GM21576 (cell line): ENCODE data around the gene ERP44.
"Not testable (repeated sequence)": the region's sequence is repeated elsewhere in the genome, so short reads cannot be mapped to it uniquely, and the experiment has no call there.

ENCODE experiments used
- ATAC-seq: cut with Tn5 transposase; IDR thresholded peaks from one replicate; pipeline ENCODE4 v1.9.1; 2021; ENCODE audit warnings: mild to moderate bottlenecking, moderate library complexity; ENCODE audit not compliant: unreplicated experiment

Gene ERP44

DNA sequence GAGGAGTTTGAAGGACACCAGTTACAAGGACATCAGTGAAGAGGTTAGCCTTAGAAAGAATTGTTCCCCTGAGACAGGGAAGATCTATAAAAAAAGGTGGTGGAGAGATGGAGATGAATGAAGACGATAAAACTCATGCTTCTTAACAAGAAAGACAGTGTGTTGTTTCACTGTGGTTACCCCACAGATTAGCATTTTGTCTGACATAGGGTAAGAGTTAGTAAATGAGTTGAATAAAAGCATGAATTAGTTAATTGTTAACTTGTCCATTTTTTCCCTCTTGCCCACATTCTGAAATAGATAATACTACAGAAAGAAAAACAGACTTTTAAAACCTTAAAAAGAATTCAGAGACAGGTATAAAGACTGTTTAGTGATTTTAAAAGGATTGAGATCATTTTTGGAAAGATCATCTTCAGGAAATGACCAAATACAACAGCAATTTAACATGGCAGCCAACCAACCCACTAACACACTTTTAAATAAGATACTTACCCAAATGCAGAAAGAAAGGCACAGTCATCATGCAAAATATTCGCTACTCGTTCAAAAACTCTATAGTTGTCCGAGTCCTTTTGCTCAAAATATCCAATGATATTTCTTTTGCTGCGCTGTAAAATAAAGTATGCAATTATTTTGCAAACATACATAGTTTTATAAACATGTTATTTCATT is 78.5 kb downstream of the ERP44 start:
- no peak for ATAC-seq

DNA sequence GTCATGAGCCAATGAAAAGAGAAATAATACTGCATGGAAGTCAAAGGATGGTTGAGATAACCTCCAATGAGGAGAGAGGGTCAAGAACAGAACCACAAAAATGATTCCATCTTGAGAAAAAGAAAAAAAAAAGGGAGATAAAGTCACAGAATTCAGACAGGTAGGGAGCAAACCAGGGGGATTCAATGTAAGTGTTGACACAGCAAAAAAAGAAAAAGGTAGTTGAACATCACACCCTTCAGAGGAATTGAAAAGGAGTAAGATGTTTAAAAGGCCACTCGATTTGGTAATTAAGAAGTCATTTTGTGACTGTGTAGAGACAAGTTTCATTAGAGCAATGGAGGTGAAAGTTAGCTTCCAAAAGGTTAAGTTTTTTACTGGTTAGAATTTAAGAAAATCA is 79.3 kb downstream of the ERP44 start:
- no peak for ATAC-seq

DNA sequence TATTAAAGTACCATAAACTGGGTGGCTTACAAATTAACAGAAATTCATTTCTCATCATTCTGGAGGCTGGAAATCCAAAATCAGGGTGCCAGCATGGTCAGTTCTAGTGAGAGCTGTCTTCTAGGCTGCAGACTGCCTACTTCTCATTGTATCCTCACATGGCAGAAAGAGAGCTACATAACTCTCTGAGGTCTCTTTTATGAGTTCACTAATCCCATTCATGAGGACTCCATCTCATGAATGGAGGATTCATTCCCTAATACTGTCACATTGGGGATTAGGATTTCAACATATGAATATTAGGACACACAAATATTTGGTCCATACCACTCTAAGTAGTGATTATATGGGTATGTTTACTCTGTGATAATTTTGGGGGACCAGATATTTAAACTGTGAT is 84.0 kb downstream of the ERP44 start:
- ATAC-seq = no peak

DNA sequence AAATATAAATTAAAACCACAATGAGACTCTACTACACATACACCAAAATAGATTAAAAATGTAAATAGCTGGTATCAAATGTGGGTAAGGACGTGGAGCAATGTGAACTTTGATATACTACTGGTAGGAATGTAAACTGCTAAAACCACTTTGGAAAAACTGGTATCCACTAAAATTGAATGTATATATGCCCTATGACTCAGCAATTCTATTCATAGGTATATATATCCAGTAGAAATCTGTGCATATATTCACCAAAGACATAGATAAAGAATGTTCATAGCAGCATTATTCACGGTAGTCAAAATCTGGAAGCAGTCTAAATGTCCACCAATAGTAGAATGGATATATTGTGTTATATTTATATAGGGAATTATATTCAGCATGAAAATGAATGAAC is 85.2 kb downstream of the ERP44 start:
- no peak for ATAC-seq

DNA sequence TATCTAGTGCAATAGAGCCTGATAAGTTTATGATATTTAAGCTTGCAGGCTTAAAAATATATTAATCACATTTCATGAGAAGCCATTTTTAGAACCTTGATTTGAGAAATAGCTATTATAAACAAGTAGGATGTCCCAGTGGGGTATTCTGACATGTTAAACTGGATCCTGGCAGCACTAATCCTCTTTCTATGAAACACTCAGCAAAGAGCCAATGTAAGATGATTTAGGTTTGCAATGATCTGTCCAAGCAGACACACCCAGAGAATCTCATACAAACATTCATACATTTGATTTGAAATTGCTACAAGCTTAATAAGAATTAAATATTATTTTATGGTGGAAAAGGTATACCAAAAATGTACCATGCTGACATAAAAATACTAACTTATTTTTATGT is 86.5 kb downstream of the ERP44 start:
- no peak for ATAC-seq

DNA sequence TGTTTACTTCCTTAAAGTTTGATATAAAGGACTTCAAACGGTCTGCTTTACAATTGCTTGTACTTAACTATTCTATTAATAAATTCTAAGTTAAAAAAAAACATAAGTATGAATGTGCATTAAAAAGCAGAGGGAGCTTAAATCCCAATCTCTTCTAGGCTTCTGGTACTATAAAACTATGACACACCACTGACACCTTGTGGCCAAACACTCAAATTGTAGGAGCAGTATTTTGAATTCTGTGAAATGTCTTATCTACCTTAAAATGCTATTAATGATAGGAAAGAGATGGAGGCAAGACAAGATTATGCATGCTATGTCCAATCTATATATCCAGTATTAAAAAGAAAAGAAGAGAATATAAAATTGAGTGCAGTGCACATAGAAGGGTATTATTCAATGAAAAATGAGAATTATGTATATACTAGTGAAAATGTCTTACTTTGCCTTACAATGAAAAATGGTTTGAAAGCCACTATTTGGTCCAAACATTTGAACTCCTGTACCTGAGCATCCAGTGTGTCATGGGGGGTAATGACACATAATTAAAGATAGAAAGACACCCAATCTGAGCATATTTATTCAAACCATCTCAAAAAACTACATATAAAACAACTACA is 87.6 kb downstream of the ERP44 start:
- no peak for ATAC-seq

DNA sequence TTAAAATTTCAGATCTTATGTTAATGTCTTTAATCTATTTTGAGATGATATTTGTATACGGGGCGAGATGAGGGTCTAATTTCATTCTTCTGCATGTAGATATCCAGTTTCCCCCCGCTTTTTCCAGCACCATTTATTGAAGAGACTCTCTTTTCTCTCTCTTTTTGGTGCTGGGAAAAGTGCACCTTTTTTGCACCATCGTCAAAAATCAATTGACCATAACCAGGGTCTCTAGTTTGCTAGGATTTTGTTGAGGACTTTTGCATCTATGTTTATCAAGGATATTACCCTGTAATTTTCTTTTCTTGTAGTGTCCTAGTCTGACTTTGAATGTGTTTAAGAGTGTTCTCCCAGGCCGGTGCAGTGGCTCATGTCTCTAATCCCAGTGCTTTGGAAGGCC is 99.0 kb downstream of the ERP44 start:
- ATAC-seq = no peak

DNA sequence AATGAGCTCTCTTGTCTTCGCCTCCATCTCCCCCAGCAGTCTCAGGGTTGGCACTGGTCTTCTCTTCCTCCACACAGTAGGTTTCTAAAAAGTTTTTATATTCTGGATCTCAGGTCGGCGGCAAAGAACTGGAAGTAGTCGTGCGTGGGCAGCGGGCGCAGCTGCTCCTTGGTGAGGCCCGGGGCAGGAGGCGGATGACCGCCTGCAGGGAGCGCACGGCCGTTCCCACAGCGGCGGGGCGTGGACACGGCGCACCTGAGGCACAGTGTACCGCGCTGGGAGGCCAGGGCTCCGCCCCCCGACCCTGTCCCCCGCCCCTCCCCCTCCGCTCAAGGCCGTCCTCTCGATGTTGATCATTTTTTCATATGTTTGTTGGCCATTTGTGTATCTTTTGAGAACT is 99.9 kb downstream of the ERP44 start:
- ATAC-seq = no peak

DNA sequence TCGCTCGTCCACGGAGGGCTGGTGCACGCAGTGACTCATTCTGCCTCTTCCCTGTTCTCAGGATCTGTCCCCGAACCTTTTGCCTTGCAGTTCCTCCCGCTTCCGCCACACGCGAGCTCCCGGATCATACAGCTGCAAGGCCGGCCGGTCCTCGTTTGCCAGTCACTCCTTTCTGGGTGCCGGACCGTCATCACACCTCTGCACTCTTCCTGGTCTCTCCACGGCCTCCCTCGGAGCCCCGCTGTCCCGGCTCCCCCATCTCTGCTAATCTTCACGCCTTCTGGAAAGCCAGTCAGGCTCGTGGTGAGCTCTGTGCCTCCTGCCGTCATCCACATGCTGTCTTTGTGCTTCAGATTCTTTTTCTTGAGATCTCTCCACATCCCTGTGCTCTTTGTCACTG is 100.5 kb downstream of the ERP44 start:
- ATAC-seq = no peak

DNA sequence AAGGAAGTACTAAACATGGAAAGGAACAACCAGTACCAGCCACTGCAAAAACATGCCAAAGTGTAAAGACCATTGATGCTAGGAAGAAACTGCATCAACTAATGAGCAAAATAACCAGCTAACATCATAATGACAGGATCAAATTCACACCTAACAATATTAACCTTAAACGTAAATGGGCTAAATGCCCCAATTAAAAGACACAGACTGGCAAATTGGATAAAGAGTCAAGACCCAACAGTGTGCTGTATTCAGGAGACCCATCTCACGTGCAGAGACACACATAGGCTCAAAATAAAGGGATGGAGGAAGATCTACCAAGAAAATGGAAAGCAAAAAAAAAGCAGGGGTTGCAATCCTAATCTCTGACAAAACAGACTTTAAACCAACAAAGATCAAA is 108.3 kb downstream of the ERP44 start:
- ATAC-seq = not testable (repeated sequence)

DNA sequence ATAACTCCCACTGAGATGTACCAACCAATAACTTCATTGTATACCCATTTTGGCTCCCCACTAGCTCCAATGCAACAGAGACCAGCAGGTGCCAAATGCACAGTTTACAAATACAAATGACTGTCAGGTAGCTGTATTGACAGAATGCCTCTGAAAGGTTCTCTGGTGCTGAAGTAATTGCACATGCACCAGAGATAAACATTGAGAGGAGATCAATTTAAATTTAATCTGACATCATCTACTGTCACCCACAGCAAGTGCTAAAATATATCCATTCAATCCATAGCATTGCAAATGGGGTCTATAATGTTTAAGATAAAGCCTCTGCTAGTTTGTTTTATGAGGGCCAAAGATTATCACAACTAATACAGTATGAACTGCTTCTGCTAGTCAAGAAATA is 112.2 kb downstream of the ERP44 start:
- ATAC-seq = no peak

DNA sequence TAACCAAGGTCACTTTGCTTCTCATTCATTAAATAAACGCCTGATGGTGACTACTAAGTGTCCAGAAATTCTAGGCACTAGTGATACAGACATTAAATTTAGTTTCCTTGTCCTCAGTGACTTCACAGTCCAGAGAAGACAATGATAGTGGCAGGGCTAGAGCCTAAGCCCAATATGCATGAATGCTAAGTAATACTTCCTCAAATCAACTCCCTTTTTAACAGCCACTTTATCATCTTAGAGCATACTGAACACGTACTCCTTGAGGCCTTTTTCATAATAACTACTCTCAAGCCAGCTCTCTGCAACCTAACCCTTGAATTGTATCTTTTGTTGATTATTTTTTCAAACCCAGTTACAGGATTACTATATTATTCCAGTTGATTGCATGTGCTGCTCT is 118.2 kb downstream of the ERP44 start:
- ATAC-seq = no peak

DNA sequence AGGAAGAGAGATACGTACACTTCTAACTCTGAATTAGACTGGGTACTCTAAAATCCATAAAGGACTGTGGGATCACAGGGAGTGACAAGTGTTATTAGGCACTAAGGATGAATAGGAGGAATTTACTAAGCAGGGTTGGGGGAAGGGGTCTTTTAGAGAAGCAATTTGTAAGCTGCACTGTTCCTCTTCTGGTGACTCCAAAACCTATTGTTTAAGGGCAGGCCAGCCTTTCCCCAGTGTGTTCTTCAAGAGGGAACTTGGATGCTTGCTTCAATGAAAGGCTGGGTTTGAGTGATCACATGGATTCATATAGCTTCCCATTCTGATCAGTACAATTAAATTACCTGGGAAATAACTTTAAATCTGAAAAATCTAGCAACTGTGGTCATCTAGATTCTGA is 120.6 kb downstream of the ERP44 start:
- no peak for ATAC-seq

DNA sequence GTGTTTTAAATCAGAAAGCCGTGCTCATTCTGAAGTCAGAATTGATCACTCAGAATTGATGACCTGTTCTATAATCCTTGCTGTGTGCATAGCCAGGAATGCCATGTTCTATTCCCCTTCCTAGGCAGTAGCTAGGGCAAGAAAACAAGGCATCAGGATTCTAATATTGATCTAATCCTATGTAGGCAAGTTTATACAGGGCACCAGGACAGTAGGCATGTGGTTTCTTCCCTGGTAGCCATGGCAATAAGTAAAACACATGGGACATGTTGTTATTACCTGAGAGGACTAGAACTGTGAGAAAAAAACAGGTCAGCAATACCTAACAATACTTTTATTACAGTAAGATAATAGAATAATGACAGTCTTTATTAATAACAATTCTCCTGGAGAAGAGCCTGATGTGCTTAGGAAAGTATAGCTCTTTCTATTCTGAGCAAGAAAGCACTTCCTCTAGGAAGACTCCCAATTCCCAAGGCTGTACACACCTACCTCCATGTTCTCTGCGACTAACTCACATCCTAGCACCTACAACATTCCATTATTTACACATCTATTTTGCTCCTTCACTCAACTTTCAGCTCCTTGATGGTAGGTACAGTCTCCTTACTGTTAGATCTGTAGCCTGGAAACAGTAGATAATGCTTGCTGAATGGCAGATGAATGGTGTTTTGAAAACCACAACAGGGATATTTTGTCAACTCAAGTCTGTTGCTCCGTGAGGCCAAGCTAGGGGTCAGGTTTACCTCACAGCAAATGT is 121.6 kb downstream of the ERP44 start:
- ATAC-seq = no peak

DNA sequence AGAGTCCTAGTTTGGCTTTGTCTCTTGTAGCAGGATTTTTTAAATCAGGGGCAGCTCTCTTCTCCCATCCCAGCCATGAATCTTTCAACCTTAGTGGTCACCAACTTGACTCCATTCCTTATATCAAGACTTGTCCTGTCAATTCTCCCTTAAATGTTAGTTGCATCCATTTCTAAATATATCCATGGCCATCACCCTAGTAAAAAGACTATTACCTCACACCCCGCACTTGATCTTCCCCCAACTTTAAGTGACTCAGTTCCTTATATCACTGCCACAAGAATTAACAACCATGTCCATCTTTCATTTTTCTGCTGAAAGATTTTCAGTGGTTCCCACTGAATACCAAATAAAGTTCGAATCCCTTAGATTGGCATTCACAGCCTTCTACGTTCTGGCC is 125.3 kb downstream of the ERP44 start:
- ATAC-seq = no peak

DNA sequence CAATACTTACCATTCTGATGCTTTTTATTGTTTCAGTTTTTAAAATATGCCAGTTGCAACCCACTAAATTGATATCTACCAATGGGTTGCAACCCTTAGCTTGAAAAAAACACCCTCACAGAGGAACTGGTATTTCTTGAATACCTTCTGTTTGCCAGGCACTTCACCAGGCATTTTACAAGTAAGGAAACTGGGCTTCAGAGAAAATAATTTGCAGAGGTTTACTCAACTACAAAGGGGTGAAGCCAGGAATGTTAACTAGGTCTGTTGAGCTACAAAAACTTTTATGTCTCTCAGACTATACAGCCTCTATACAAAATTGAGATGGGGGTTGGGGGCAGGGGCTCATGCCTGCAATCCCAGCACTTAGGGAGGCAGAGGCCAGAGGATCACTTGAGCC is 127.4 kb downstream of the ERP44 start:
- no peak for ATAC-seq

DNA sequence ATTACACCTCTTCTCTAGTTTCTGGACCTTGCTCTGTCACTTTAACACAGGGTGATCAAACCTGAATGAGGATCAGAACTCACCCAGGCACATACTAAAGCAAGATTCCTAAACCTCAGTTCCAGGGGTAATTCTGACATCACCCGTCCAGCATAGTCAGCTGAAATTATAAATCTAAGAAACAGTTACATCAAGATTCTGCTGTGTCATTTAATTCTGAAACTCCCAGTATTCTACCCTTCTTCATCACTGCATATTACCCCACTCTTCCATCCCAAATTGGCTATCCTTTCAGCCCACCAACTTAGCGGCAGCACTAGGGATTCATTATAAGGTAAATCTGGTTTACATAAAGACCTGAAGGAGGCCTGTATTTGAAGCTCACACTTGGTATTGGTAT is 128.3 kb downstream of the ERP44 start:
- ATAC-seq = no peak

DNA sequence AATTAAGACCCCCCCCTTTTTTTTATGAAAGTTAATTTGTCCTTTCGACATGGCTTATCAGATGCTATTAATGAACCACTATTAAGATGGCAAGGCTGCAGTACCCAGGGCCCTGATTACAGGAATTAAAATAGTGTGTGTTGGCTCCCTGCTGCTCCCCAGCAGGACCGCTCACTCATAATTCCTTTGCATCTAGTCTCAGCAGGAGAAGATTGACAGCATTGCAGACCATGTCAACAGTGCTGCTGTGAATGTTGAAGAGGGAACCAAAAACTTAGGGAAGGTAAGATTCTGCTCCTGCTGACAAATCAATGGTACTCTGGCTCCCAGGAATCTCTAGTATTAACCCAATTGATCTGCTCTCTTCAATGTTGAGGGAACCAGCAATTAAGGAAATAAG is 131.3 kb downstream of the ERP44 start:
- no peak for ATAC-seq

DNA sequence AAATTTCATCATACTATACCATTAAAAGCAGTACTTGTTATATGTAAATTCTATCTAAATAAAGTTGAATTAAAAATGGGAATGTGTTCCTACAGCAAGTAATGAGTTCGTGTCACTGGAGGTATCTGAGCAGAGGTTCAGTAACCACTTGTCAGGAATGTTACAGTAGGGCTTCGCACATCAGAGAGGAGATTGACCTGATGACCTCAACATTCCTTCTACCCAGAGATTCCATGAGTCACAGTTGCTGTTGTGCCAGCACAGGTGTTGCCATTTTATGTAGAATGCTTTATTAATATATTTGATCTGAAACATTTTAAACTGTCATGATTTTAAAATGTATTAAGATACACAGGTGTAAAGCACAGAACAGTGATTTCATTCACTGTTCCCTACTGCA is 132.1 kb downstream of the ERP44 start:
- ATAC-seq = no peak

DNA sequence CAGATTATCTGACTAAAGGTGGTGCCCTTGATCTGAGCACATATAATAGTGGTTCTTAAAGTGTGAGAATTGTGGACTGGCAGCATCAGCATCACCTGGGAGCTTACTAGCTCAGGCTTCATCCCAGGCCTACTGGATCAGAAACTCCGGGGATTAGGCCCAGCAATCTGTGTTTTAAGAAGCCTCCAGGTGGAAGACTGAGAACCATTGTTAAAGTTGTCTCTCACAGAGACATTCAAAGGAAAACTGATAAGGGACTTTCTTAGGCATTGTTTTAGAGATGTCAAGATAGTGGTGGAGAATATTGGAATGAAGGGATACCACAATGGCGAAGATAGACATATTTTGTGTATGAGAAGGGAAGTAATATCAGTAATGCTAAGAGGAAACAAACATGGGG is 132.8 kb downstream of the ERP44 start:
- ATAC-seq = no peak

DNA sequence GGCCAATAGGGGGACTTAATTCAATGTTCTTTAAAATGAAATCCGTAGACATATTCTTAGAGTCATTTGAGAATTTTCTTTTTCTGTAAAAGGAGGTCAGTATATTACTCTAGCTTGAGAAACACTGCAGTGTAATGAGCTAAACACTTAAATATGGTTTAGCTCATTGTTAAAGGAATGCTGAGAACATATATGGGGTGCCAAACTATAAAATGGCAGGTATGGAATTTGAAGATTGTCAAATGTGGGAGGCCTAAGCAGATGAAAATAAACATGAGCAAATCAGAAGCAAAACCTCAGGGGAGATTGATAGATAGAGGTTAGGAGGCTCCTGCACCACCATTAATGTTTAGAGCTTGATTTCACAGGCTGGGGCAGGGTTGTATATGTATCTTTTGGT is 134.5 kb downstream of the ERP44 start:
- ATAC-seq = no peak

DNA sequence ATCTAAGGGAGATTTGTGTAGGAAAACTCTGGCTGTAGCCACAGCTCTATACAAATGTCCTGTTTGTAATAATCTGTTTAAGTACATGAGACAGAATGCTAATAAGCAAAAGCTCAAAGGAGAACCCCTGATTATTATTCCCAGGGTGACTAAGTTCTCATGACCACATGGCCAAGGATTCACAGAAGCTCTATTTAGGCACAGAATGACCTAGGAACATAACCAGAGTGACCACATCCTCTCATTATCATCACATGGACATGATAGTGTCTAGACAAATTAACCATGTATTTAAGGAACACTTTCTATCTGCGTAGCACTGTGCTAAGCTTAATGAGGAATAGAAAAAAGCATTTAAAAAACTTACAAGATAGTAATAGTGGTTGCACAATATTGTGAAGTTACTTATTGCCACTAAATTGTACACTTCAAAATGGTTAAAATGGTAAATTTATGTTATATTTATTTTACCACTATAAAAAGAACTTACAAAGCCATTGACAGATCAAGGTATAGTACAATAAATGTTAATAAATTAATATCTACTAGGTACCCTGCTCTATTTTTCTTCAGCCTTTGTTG is 136.0 kb downstream of the ERP44 start:
- ATAC-seq = no peak
